NCI-H2171 treated with DMSO at 0.1 percent for 48 hours (cell line): ENCODE data around the gene ZNF813.
"Not testable (repeated sequence)": the region's sequence is repeated elsewhere in the genome, so short reads cannot be mapped to it uniquely, and the experiment has no call there.

Source experiments
- DNase-seq: peaks from one replicate; lab custom pipeline; 2025; lab: John Stamatoyannopoulos, UW

The ZNF813 gene

GRCh38 chr19:53483751-53484150 lies 16.2 kb downstream of the ZNF813 start:
- not testable (repeated sequence) for DNase-seq

- DNase-seq, result no peak
These were observed 17.8 kb downstream of the ZNF813 start for GRCh38 chr19:53485046-53486004.

- no peak for DNase-seq
These were observed 24.6 kb downstream of the ZNF813 start for GRCh38 chr19:53492153-53492552.

- not testable (repeated sequence) for DNase-seq
These were observed 29.9 kb downstream of the ZNF813 start for GRCh38 chr19:53497311-53498023.

- DNase-seq, result not testable (repeated sequence)
These were observed 30.5 kb downstream of the ZNF813 start for GRCh38 chr19:53498024-53498395.

GRCh38 chr19:53503151-53503550 lies 35.6 kb downstream of the ZNF813 start:
- DNase-seq, result not testable (repeated sequence)

GRCh38 chr19:53503671-53504364 lies 36.3 kb downstream of the ZNF813 start:
- peak; percentile 1 for DNase-seq

GRCh38 chr19:53504365-53504703 lies 36.8 kb downstream of the ZNF813 start:
- not testable (repeated sequence) for DNase-seq

- no peak for DNase-seq
These were observed 37.4 kb downstream of the ZNF813 start for GRCh38 chr19:53504885-53505284.

- no peak for DNase-seq
These were observed 39.2 kb downstream of the ZNF813 start for GRCh38 chr19:53506728-53507127.

GRCh38 chr19:53507523-53508442 lies 40.2 kb downstream of the ZNF813 start:
- DNase-seq, result no peak

- peak; percentile 27 for DNase-seq
These were observed 41.9 kb downstream of the ZNF813 start for GRCh38 chr19:53509443-53509842.

GRCh38 chr19:53509845-53510244 lies 42.3 kb downstream of the ZNF813 start:
- no peak for DNase-seq

- no peak for DNase-seq
These were observed 43.8 kb downstream of the ZNF813 start for GRCh38 chr19:53511357-53511756.

GRCh38 chr19:53511933-53512374 lies 44.4 kb downstream of the ZNF813 start:
- no peak for DNase-seq

- not testable (repeated sequence) for DNase-seq
These were observed 47.5 kb downstream of the ZNF813 start for GRCh38 chr19:53515047-53515446.

GRCh38 chr19:53517114-53517741 lies 49.7 kb downstream of the ZNF813 start:
- DNase-seq, result no peak

GRCh38 chr19:53518121-53518520 lies 50.6 kb downstream of the ZNF813 start:
- DNase-seq, result no peak

- no peak for DNase-seq
These were observed 51.2 kb downstream of the ZNF813 start for GRCh38 chr19:53518716-53519115.

- no peak for DNase-seq
These were observed 51.9 kb downstream of the ZNF813 start for GRCh38 chr19:53519446-53519845.

- no peak for DNase-seq
These were observed 52.6 kb downstream of the ZNF813 start for GRCh38 chr19:53520163-53520546.
